Pancreas (tissue), 10 donors: ENCODE measurements around the gene PARL. TPM values are rescaled to one million over a fixed set of nuclear protein-coding genes. Genes with fewer than 3 reads are reported as not detected.
A peak's percentile ranks its signal among the peaks of the same experiment; 100 is the strongest.

Experiments used
- ATAC-seq, 4 donors: fragments of 200-7000 bp; cut with Tn5 transposase; one replicate each; pipeline versions ENCODE4 v1.8.0 to v1.9.1; 2020; ENCODE audit warnings: mild to moderate bottlenecking in 4 of 4, moderate library complexity in 4 of 4
- DNase-seq, 6 donors: peaks; one replicate each; pipeline ENCODE4 v3.0.0-alpha.2; 2020
- FAIRE-seq: peaks from 2 replicates; lab custom pipeline; 2012; peaks lifted over from hg19 to GRCh38; lab: Jason Lieb, UNC
- H3K27ac ChIP-seq, 4 donors: fragments of 200-600 bp; sonication (generic); 1 replicate in 3 of 4; 2 replicates in 1 of 4; pipeline versions ENCODE4 v1.5.0 to v1.8.0; 2020
- H3K27me3 ChIP-seq, 4 donors: fragments of 200-600 bp; one replicate each; pipeline ENCODE4 v1.8.0; 2021
- H3K36me3 ChIP-seq, 3 donors: fragments of 200-600 bp; sonication (generic) in 1 of 3; one replicate each; pipeline versions ENCODE4 v1.5.0 to v1.8.0; 2020 to 2021
- H3K4me1 ChIP-seq, 3 donors: fragments of 200-600 bp; one replicate each; pipeline ENCODE4 v1.8.0; 2021
- H3K4me3 ChIP-seq, 4 donors: fragments of 200-600 bp; sonication (generic) in 2 of 4; one replicate each; pipeline versions ENCODE4 v1.5.0 to v1.8.0; 2020 to 2021
- H3K9me3 ChIP-seq, 4 donors: fragments of 200-600 bp; one replicate each; pipeline ENCODE4 v1.8.0; 2021
- CTCF ChIP-seq, 4 donors: fragments of 200-600 bp; sonication (generic) in 3 of 4; IDR thresholded peaks; one replicate each; pipeline versions ENCODE4 v1.5.0 to v1.8.0; 2021; ENCODE audit warnings: antibody characterized with exemption in 4 of 4
- WGBS, 2 donors: extraction: QIAGEN DNeasy Blood & Tissue Kit; methylation state at CpG; one replicate each; pipeline ENCODE4 v1.1.7; 2013; 5-methylcytosine and 5-hydroxymethylcytosine counted together
- intact Hi-C, 3 donors: fragments of 100-400 bp; cut with DNase I; formaldehyde crosslinking; loops; one replicate each; pipeline versions ENCODE4 v1.11.1 to v1.14.2; 2022
- polyA plus RNA-seq, 2 donors: library from polyadenylated mRNA; stranded (reverse); fragments of 200-250 nt; gene quantifications; one replicate each; pipeline ENCODE4 v1.2.3, GENCODE V29; 2013
- total RNA-seq, 6 donors: library from RNA; stranded (reverse); fragmentation: NEBNext Ultra II Directional in 4 of 6; extraction: Animal tissue kit (Norgen Biotek cat#: 25700) in 4 of 6; gene quantifications; one replicate each; pipeline versions ENCODE4 v1.2.1 to v1.2.4, GENCODE V29; 2021 to 2023
- donor health status: healthy with polysubstance abuse.
- donor health status: DM: no; HTN: no; CAD: no; lungs with moderate emphysema.
- donor health status: DM: no; HTN: no; CAD: no.
- donor health status: control.
- donor health status: control.
- donor health status: Bipolar disorder and iron deficiency.
- donor health status: DM: yes; HTN: yes; CAD: no.
- donor health status: DM: no; HTN: no; CAD: no.
- donor health status: DM: no; HTN: no; CAD: no.
- donor health status: DM: yes; HTN: yes; CAD: no.

The PARL gene
- total RNA-seq (10 to 100 TPM; 26.4 to 42.9 (median 33.6) TPM), polyA plus RNA-seq (10 to 100 TPM; 65.6 to 65.8 TPM)

GRCh38 chr3:183884427-183885296 is at the start of gene PARL:
PARL (minus strand) TSS chr3:183884880; CDS start chr3:183884846, 34 bp downstream.
- Histone ChIP-seq H3K9me3 (no peaks in the 10 kb centered on the region), H3K36me3 (no peaks in the 10 kb centered on the region), H3K27ac (peak within 1 kb of the TSS; percentile 23 to 65 (median 48)), H3K4me1 (peaks cover 6 to 18% (median 11%) of the 10 kb centered on the region in 3 donors), H3K4me3 (peak within 1 kb of the TSS; percentile 61 to 96 (median 88)), H3K27me3 (no peaks in the 10 kb centered on the region)
- ATAC-seq (peak; percentile 99 to 100 (median 100)), DNase-seq (peak; percentile 92 to 99 (median 96)), FAIRE-seq (no peak)
- 1% methylated on average over 48 to 63 of the region's 63 CpGs for WGBS, 2 donors
- intact Hi-C loops, result no loop called here
- peak; percentile 88 to 97 (median 96) for TF ChIP-seq CTCF (IDR thresholded peaks at IDR 0.05)

- H3K9me3 ChIP-seq, result no peaks in the 10 kb centered on the region
- no peak overlapping the region for H3K27ac ChIP-seq
- H3K4me1 ChIP-seq, result no peaks in the 10 kb centered on the region
- FAIRE-seq (no peak), ATAC-seq (no peak), DNase-seq (no peak)
- WGBS, 2 donors, result 87 to 89% methylated on average over 3 of the region's 3 CpGs
- intact Hi-C loops, result no loop called here
- no peaks in the 10 kb centered on the region for H3K27me3 ChIP-seq
- TF ChIP-seq CTCF (IDR thresholded peaks at IDR 0.05), result no peak
- peaks cover 0 to 4% (median 0%) of the 10 kb centered on the region in 3 donors for H3K36me3 ChIP-seq
- H3K4me3 ChIP-seq, result no peak overlapping the region
These were observed 48.5 kb upstream of the PARL start for GRCh38 chr3:183933160-183933559.

- Histone ChIP-seq H3K9me3 (no peaks in the 10 kb centered on the region), H3K36me3 (no peaks in the 10 kb centered on the region), H3K4me1 (no peaks in the 10 kb centered on the region), H3K4me3 (no peak overlapping the region), H3K27ac (no peak overlapping the region), H3K27me3 (no peaks in the 10 kb centered on the region)
- intact Hi-C loops, result no loop called here
- 66 to 89% methylated on average over 2 of the region's 2 CpGs for WGBS, 2 donors
- DNase-seq, result no peak
- no peak for FAIRE-seq
- no peak for ATAC-seq
- no peak for TF ChIP-seq CTCF (IDR thresholded peaks at IDR 0.05)
These were observed 47.2 kb upstream of the PARL start for GRCh38 chr3:183931881-183932280.

GRCh38 chr3:183930086-183930485 is 45.4 kb upstream of the PARL start:
- DNase-seq (no peak), FAIRE-seq (no peak), ATAC-seq (peak in 1 of 4 donors; percentile 55)
- Histone ChIP-seq H3K27ac (no peak overlapping the region), H3K27me3 (no peaks in the 10 kb centered on the region), H3K4me3 (no peak overlapping the region), H3K9me3 (no peaks in the 10 kb centered on the region), H3K4me1 (no peaks in the 10 kb centered on the region), H3K36me3 (peaks cover 0 to 3% (median 0%) of the 10 kb centered on the region in 3 donors)
- WGBS, 2 donors, result 81 to 82% methylated on average over 10 of the region's 10 CpGs
- intact Hi-C loops, result no loop called here
- no peak for TF ChIP-seq CTCF (IDR thresholded peaks at IDR 0.05)

- no peak overlapping the region for H3K27ac ChIP-seq
- ATAC-seq (no peak), DNase-seq (no peak), FAIRE-seq (no peak)
- no peak overlapping the region for H3K4me3 ChIP-seq
- H3K9me3 ChIP-seq, result no peaks in the 10 kb centered on the region
- no peaks in the 10 kb centered on the region for H3K27me3 ChIP-seq
- intact Hi-C loops, result no loop called here
- 95 to 96% methylated on average over 3 of the region's 3 CpGs for WGBS, 2 donors
- H3K36me3 ChIP-seq, result peaks cover 0 to 12% (median 0%) of the 10 kb centered on the region in 3 donors
- H3K4me1 ChIP-seq, result no peaks in the 10 kb centered on the region
- no peak for TF ChIP-seq CTCF (IDR thresholded peaks at IDR 0.05)
These were observed 42.4 kb upstream of the PARL start for GRCh38 chr3:183927059-183927458.
